K562 (cell line): ENCODE results near the gene MAD2L1BP.

Experiments used
- ARID4B ChIP-seq: sonication (generic); formaldehyde crosslinking; IDR thresholded peaks from 2 replicates; pipeline ENCODE4 v1.8.0; 2022; ENCODE audit warnings: mild to moderate bottlenecking, missing genetic modification reagents
- GATA2 ChIP-seq: sonication (generic); formaldehyde crosslinking; IDR thresholded peaks from 2 replicates; pipeline ENCODE4 v1.4.0; 2020; ENCODE audit warnings: mild to moderate bottlenecking, missing genetic modification reagents
- HDAC2 ChIP-seq: fragments of 450-650 bp; IDR thresholded peaks from 2 replicates; pipeline ENCODE4 v1.6.1; 2016; ENCODE audit warnings: mild to moderate bottlenecking
- TAF1 ChIP-seq: IDR thresholded peaks from 2 replicates; pipeline ENCODE4 v1.6.1; 2011; ENCODE audit warnings: mild to moderate bottlenecking, low read length, moderate library complexity; ENCODE audit not compliant: insufficient read depth, control insufficient read depth, severe bottlenecking; ENCODE audit errors: extremely low read depth
- TF ChIP-seq, protein P1 (sequence below), 2 experiments: fragments of 450-650 bp in 1 of 2; sonication (generic) in 1 of 2; formaldehyde crosslinking; conservative IDR thresholded peaks; 2 replicates each; pipeline versions ENCODE4 v1.4.0 to v1.8.1; 2020 to 2022; ENCODE audit warnings: mild to moderate bottlenecking in 1 of 2, missing genetic modification reagents in 1 of 2

DNA sequence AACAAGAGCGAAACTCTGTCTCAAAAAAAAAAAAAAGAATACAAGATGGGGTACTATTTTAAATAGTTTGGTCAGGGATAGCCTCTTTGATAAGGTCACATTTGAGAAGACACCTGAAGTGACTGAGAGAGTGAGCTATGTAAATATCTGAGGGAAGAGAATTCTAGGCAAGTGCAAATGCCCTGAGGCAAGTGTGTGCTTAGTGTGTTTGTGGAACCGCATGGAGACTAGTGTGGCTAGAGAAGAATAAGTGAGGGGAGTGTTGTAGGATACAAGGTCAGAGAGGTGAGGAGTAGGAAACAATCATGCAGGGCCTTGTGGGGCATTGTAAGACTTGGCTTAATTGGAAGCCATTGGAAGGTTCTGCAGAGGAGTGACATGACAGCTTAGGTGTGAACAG lies 12.6 kb downstream of the MAD2L1BP start:
- TF ChIP-seq, protein P1, sequence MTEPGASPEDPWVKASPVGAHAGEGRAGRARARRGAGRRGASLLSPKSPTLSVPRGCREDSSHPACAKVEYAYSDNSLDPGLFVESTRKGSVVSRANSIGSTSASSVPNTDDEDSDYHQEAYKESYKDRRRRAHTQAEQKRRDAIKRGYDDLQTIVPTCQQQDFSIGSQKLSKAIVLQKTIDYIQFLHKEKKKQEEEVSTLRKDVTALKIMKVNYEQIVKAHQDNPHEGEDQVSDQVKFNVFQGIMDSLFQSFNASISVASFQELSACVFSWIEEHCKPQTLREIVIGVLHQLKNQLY (CRISPR knock-in tag; conservative IDR thresholded peaks at IDR 0.05), result no peak
- TF ChIP-seq HDAC2 (no peak), GATA2 (CRISPR knock-in tag) (no peak), TAF1 (no peak), ARID4B (CRISPR knock-in tag) (no peak)
